GM08714 (cell line): ENCODE data around the gene RNF130.
"Not testable (repeated sequence)": the region's sequence is repeated elsewhere in the genome, so short reads cannot be mapped to it uniquely, and the experiment has no call there.

Source experiments
- H3K4me3 ChIP-seq: fragments of 200-500 bp; sonication (Bioruptor generic); 2 replicates; pipeline ENCODE4 v1.5.1; 2014; ENCODE audit warnings: mild to moderate bottlenecking, low read length, inconsistent platforms
- ZNF274 ChIP-seq: IDR thresholded peaks from 2 replicates; pipeline ENCODE4 v1.6.1; 2012; ENCODE audit warnings: mild to moderate bottlenecking, low read depth, low read length

RNF130 gene

GRCh38 chr5:179980767-179981166 is 90.8 kb downstream of the RNF130 start:
- H3K4me3 ChIP-seq: no peak overlapping the region
- no peak for TF ChIP-seq ZNF274

- TF ChIP-seq ZNF274: no peak
- no peak overlapping the region for H3K4me3 ChIP-seq
Measured at GRCh38 chr5:179978792-179979191, 92.8 kb downstream of the RNF130 start.

GRCh38 chr5:179975713-179976134 is 95.8 kb downstream of the RNF130 start:
- no peak for TF ChIP-seq ZNF274
- no peak overlapping the region for H3K4me3 ChIP-seq

DNA sequence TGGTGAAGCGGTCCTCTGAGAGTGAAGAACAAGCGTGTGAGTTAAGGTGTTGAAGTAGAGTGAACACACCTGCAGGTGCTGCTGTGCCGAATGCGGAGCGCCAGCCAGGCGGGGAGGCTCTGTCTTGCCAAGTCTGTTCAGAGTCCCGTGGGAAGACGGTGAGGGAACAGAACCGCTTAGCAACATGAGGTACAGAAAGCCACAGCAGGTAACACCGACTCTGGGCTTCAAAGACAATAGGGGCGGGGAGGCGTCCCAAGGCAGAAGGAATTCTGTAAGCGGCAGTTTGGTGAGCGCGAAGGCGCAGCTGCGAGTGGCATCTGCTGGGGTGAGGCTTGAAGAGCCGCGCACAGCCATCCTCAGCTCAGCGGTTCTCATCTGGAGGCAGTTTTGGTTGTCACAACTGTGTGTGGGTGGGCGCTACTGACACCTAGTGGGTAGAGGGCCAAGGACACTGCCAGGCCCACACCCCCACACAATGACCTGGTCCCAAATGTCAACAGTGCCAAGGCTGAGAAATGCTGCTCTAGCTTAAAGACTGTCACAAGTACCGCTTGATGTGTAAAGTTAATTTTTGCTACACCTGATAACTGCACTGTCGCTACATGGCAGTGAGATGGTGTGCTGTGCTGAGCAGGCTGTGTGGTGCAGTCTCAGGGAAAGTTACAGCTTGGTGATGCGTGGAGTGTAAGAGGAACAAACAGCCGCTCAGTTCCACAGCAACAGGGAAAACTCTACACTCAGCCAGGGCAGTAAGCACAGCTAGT is 96.4 kb downstream of the RNF130 start:
- no peak for TF ChIP-seq ZNF274
- no peak overlapping the region for H3K4me3 ChIP-seq

GRCh38 chr5:179974246-179974945 is 97.2 kb downstream of the RNF130 start:
- H3K4me3 ChIP-seq: no peak overlapping the region
- TF ChIP-seq ZNF274: no peak

DNA sequence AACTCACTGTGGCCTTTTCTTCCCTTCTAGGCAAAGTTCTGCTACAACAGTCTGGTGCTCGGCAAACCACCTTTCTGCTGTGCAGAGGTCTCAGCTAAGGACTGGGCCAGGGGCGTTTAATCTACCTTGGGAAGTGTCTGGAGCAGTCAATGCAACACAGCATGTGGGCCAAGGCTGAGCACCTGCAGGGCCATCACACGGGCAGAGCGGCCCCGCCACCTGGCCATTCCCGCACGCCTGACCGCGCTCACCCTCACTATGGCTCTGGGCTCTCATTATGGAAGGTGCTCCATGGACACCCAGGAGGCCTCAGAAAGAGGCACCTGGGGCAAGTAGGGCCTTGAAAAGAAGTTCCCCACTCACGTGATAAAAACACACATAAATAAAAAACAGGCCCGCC is 98.2 kb downstream of the RNF130 start:
- no peak overlapping the region for H3K4me3 ChIP-seq
- TF ChIP-seq ZNF274: no peak

DNA sequence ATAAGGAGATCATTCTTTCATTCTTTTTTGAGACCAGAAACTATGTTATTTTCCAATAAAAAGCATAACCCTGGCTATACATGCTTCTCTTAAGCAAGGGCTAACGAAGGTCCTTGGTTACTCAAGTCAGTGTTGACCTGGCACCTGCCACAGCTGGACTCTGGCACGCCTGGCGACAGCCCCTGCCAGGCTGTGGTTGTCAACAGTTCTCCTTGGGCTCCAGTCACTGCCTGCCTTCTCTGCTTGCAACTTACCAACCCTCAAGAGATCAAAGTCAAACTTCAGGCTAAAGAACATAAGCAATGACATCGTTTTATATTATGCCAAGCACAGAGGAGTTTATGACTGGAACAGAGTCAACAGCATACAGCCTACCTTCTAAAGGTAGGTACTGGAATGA is 102.4 kb downstream of the RNF130 start:
- H3K4me3 ChIP-seq: no peak overlapping the region
- TF ChIP-seq ZNF274: no peak

- no peak for TF ChIP-seq ZNF274
- no peak overlapping the region for H3K4me3 ChIP-seq
Measured at GRCh38 chr5:179967489-179967888, 104.1 kb downstream of the RNF130 start.

DNA sequence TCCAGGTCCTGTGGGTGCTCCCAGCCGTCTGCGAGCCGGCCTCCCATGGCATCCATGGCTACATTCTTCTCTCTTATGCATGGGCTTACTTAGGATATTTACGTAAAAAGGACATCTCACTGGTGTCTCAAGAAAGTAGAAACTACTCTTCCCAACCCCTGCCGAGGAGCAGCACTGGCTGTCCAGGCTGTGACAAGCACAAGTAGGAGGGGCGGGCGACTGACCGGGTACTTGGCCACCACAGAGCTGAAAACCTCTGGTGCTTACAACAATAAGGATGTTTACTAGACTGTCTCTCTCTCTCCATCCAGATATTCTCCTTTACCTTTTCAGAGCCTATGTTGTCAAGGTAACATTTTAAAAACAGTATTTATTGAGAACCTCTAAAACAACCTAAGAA is 107.5 kb downstream of the RNF130 start:
- no peak for TF ChIP-seq ZNF274

DNA sequence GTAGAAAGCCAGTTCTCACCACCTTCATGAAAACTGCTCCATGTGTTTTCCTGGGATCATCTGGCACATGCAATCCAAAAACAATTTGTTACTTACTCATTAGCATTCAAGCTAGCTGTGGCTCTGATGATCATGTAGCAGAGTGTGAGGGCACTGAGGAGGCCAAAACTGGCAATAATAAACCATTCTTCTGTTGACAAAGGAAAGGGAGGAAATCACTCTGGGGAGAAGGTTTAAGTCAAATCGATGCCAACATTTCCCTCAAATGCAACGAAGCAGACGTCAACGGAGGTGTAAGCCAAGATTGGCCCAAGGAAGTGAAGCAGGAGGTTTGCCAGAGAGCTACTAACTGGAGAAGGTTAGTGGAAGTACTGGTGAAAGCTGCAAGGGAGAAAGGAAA is 108.2 kb downstream of the RNF130 start:
- TF ChIP-seq ZNF274: no peak
- H3K4me3 ChIP-seq: no peak overlapping the region

More for the DNA sequence above, 107.5 kb downstream of the RNF130 start:
- H3K4me3 ChIP-seq: no peak overlapping the region

DNA sequence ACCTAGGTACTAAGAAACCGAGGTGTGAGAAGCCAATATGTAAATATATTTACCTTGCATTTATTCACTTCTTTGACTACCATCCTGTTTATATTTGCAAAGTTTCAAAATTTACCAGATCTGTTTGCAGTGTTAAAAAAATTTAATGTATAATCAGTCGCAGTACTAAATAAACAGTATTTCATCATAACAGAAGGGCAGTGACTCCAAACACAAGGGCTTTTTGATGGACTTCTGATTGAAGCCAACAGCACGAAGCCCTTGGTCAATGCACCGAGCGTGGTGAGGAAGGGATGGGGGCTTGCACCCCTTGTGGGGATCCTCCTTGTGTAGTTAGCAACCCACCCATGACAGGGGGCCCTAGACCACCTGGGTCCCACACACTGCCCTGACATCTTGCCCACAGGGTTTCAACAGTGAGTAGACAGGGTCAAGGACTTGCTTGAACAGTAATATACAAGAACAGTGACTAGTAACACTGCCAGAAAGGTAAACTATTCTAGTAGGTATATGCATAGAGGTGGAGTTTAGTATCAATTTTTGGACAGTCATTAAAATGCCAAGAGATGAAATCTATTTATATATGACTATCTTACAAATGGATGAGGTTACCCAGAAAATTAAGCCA is 111.2 kb downstream of the RNF130 start:
- no peak overlapping the region for H3K4me3 ChIP-seq
- TF ChIP-seq ZNF274: no peak

DNA sequence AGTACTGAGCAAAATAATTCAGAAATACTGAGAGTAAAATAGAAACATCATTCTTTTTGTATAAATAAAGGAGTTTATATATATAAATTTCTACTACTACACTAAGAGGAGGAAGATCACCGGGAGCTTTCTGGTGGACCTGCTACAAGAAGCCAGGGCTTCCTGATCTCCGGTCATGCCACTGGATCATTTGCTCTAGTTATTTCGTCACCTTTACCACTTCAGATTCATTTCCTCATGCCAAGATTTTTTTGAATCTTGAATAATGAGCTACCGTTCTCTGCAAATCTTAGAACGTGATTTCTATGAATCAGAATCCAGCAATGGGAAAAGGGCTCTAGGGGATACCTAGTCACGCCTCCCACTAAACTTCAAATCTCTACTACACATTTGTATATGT is 111.9 kb downstream of the RNF130 start:
- TF ChIP-seq ZNF274: no peak
- no peak overlapping the region for H3K4me3 ChIP-seq

DNA sequence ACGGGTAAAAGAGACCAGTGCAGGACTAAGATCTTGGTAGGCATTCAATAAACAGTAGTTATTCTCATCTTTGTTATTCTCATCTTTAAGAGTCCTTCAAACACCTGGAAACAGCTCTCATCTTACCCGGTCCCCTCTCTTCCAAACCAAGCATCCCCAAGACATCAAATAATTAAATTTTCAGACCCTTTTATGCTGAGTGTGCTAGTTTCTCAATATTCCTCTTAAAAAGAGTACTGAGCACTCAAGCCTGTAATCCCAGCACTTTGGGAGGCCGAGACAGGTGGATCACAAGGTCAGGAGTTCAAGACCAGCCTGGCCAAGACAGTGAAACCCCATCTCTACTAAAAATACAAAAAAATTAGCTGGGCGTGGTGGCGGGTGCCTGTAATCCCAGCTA is 112.4 kb downstream of the RNF130 start:
- H3K4me3 ChIP-seq: not testable (repeated sequence)

- H3K4me3 ChIP-seq: no peak overlapping the region
- no peak for TF ChIP-seq ZNF274
Measured at GRCh38 chr5:179955630-179956029, 115.9 kb downstream of the RNF130 start.

GRCh38 chr5:179955062-179955461 is 116.5 kb downstream of the RNF130 start:
- H3K4me3 ChIP-seq: no peak overlapping the region
- TF ChIP-seq ZNF274: no peak
